AG10803 (cell line): ENCODE measurements around the gene EHD4.

ENCODE experiments used
- DNase-seq: peaks from one replicate; pipeline ENCODE4 v3.0.0; 2010; ENCODE audit warnings: low read depth
- H3K4me3 ChIP-seq: 2 replicates; pipeline ENCODE4 v1.5.1; 2011; ENCODE audit warnings: mild to moderate bottlenecking, low read length, control low read depth
- CTCF ChIP-seq: conservative IDR thresholded peaks from 2 replicates; pipeline ENCODE4 v1.5.1; 2011; ENCODE audit warnings: mild to moderate bottlenecking, low read length, control low read depth, inconsistent platforms

Gene EHD4

GRCh38 chr15:41856716-41857115, 115.6 kb downstream of the EHD4 start:
- DNase-seq: no peak
- TF ChIP-seq CTCF: no peak
- no peak overlapping the region for H3K4me3 ChIP-seq

DNA sequence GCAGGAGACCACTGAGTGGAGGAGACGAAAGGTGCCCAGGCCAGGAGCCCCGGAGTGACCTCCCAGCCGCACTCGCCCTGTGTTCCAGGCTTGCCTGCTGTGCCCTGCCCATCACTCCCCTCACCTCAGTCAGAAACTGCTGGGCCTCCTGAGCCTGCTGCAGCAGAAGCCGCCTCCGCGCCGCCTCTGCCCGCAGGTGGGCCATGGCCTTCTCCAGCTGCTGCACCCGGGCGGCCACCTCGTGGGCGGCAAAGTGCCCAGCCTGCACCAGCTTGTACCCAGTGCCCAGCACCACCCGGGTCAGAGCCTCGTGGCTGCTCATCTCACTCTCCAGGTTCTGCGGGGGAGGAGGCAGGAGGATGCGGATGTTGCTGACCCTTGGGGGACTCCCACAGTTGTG, 116.1 kb downstream of the EHD4 start:
- no peak for TF ChIP-seq CTCF
- no peak overlapping the region for H3K4me3 ChIP-seq
- DNase-seq: no peak

DNA sequence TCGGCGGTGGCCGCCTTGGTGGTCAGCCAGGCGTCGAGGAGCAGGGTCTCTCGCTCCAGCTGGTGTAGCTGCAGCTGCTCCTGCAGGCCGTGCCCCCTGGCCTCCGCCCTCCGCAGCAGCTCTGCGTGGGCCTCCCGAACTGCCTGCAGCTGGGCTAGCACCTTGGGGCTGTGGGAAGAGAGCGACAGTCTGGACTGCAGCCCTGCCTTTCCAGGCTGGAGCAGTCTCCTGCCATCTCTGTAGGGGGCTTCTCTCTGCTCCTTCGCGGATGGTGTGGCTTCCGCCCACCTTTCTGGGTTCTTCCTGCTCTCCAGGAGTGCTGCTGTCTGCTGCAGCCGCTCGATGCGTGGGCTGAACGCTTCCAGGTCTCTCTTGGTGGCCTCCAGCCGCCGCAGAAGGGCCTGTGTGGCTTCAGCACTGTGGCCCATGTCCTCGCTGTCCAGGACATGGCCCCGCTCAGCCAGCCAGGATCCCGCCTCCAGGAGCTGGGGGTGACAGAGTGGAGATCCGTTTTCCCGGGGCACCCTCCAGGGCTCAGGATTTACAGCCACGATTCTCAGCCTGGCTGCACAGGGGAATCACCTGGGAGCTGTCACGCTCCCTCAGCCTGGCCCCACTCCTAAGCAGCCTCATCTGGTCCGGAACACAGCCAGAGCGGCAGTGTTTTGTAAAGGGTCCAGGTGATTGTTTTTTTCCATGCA, 116.9 kb downstream of the EHD4 start:
- no peak overlapping the region for H3K4me3 ChIP-seq
- no peak for DNase-seq
- no peak for TF ChIP-seq CTCF

DNA sequence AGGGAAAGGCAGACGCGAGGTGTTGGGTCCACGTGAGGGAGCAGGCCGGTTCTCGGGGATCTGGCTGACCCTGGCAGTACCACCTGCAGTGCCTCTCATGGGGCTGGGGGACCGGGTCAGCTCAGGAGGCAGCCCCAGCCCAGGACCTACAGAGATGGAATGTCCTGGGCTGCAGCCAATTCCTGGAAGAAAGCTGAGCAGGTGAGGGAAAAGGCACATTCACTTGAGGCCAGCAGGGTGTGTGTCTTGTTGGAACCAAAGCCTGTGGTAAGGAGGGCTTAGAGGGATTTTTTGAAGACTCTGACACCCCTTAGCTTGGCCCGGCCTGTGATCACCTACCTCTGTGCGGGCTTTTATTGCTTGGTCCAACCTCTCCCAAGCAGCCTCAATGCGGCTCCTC, 117.9 kb downstream of the EHD4 start:
- TF ChIP-seq CTCF: no peak
- no peak overlapping the region for H3K4me3 ChIP-seq
- DNase-seq: no peak

- no peak overlapping the region for H3K4me3 ChIP-seq
- TF ChIP-seq CTCF: no peak
- no peak for DNase-seq
These were observed 118.5 kb downstream of the EHD4 start for GRCh38 chr15:41853831-41854230.

- no peak for DNase-seq
- no peak overlapping the region for H3K4me3 ChIP-seq
- no peak for TF ChIP-seq CTCF
These were observed 119.4 kb downstream of the EHD4 start for GRCh38 chr15:41852736-41853590.
